Measurements from ENCODE around the gene PCMTD2. TPM values are rescaled to one million over a fixed set of nuclear protein-coding genes. Genes with fewer than 3 reads are reported as not detected.

Gene PCMTD2
- total RNA-seq, 120 experiments from 2014 or later = 66.2 to 152 (median 98.4) TPM

Other genes starting within 250 kb of the PCMTD2 start
- 1 to 10 TPM; 1.4 to 6.3 (median 3.1) TPM for gene C20orf204, start 219.6 kb upstream of the PCMTD2 start, total RNA-seq
- gene SOX18, start 206.1 kb upstream of the PCMTD2 start, total RNA-seq = 10 to 100 TPM in 46 of 120 experiments, 1 to 10 TPM in 74; 2.1 to 27.7 (median 9.1) TPM
- 100 to 1,000 TPM; 105 to 197 (median 137) TPM for gene TCEA2, start 192.6 kb upstream of the PCMTD2 start, total RNA-seq
- 10 to 100 TPM in 47 of 120 experiments, 1 to 10 TPM in 73; 3.4 to 22.4 (median 9.0) TPM for gene RGS19, start 176.2 kb upstream of the PCMTD2 start, total RNA-seq
- 10 to 100 TPM in 118 of 120 experiments, 1 to 10 TPM in 2; 6.8 to 31.5 (median 21.2) TPM for gene OPRL1, start 175.7 kb upstream of the PCMTD2 start, total RNA-seq
- 1 to 10 TPM; 1.3 to 8.3 (median 3.5) TPM for gene LKAAEAR1, start 171.3 kb upstream of the PCMTD2 start, total RNA-seq
- gene NPBWR2, start 148.2 kb upstream of the PCMTD2 start, total RNA-seq = 1 to 10 TPM in 95 of 120 experiments, under 1 TPM in 22, not detected in 3; 0.35 to 6.4 (median 1.8) TPM
- gene MYT1, start 91.3 kb upstream of the PCMTD2 start, total RNA-seq = 10 to 100 TPM in 35 of 120 experiments, 1 to 10 TPM in 85; 4.4 to 16.0 (median 8.6) TPM

Measured in dorsolateral prefrontal cortex (tissue), 118 donors.